Peyer's patch (tissue), 4 donors: ENCODE data around the gene MTERF1. TPM values are rescaled to one million over a fixed set of nuclear protein-coding genes. Genes with fewer than 3 reads are reported as not detected.

Experiments used
- DNase-seq, 3 donors: peaks; one replicate each; pipeline ENCODE4 v3.0.0-alpha.2; 2017 to 2019
- H3K27ac ChIP-seq, 4 donors: fragments of 200-600 bp; sonication (generic); one replicate each; pipeline ENCODE4 v1.5.1; 2016 to 2019
- H3K27me3 ChIP-seq, 2 donors: fragments of 200-600 bp; sonication (generic); one replicate each; pipeline ENCODE4 v1.5.1; 2019
- H3K36me3 ChIP-seq, 3 donors: fragments of 200-600 bp; sonication (generic); one replicate each; pipeline ENCODE4 v1.5.1; 2016 to 2019
- H3K4me1 ChIP-seq, 4 donors: fragments of 200-600 bp; sonication (generic); one replicate each; pipeline ENCODE4 v1.5.1; 2016 to 2019
- H3K4me3 ChIP-seq, 4 donors: fragments of 200-600 bp; sonication (generic); 1 replicate in 3 of 4; 2 replicates in 1 of 4; pipeline ENCODE4 v1.5.1; 2016 to 2019; ENCODE audit warnings: mild to moderate bottlenecking in 1 of 4
- H3K9me3 ChIP-seq, 4 donors: fragments of 200-600 bp; sonication (generic); one replicate each; pipeline ENCODE4 v1.5.1; 2016 to 2019; ENCODE audit warnings: mild to moderate bottlenecking in 1 of 4
- CTCF ChIP-seq, 6 experiments: fragments of 450-650 bp in 4 of 6; fragments of 200-600 bp in 2 of 6; sonication (generic) in 1 of 6; IDR thresholded peaks; one replicate each; pipeline ENCODE4 v1.5.1; 2017 to 2019; ENCODE audit warnings: antibody characterized with exemption in 6 of 6, mild to moderate bottlenecking in 3 of 6, moderate library complexity in 1 of 6
- POLR2A ChIP-seq, 2 donors: fragments of 450-650 bp; IDR thresholded peaks; one replicate each; pipeline ENCODE4 v1.5.1; 2017; ENCODE audit warnings: antibody characterized with exemption in 2 of 2, mild to moderate bottlenecking in 2 of 2, moderate library complexity in 2 of 2
- total RNA-seq, 4 donors: library from RNA; depleted of rRNA; stranded (reverse); fragments of >200 nt; gene quantifications; one replicate each; pipeline ENCODE4 v1.1.0, GENCODE V29; 2016

MTERF1 gene
- total RNA-seq, 4 donors from 2014 or later, result 6.8 to 17.3 (median 11.8) TPM

GRCh38 chr7:91916051-91916440 lies 35.5 kb upstream of the MTERF1 start:
- no peaks in the 10 kb centered on the region for H3K27me3 ChIP-seq
- no peaks in the 10 kb centered on the region for H3K9me3 ChIP-seq
- DNase-seq, result no peak
- H3K27ac ChIP-seq, result no peak overlapping the region
- no peak overlapping the region for H3K4me3 ChIP-seq
- TF ChIP-seq POLR2A (IDR thresholded peaks at IDR 0.05), result no peak
- TF ChIP-seq CTCF (IDR thresholded peaks at IDR 0.05), result no peak
- no peaks in the 10 kb centered on the region for H3K36me3 ChIP-seq
- no peaks in the 10 kb centered on the region for H3K4me1 ChIP-seq

- H3K4me3 ChIP-seq, result no peak overlapping the region
- no peak for TF ChIP-seq POLR2A (IDR thresholded peaks at IDR 0.05)
- no peak for TF ChIP-seq CTCF (IDR thresholded peaks at IDR 0.05)
- no peaks in the 10 kb centered on the region for H3K4me1 ChIP-seq
- H3K27me3 ChIP-seq, result no peaks in the 10 kb centered on the region
- no peaks in the 10 kb centered on the region for H3K36me3 ChIP-seq
- H3K27ac ChIP-seq, result no peak overlapping the region
- no peak for DNase-seq
- no peaks in the 10 kb centered on the region for H3K9me3 ChIP-seq
These were observed 35.0 kb upstream of the MTERF1 start for GRCh38 chr7:91915401-91916050.

GRCh38 chr7:91913612-91914011 lies 33.1 kb upstream of the MTERF1 start:
- H3K9me3 ChIP-seq, result no peaks in the 10 kb centered on the region
- H3K27ac ChIP-seq, result no peak overlapping the region
- H3K36me3 ChIP-seq, result no peaks in the 10 kb centered on the region
- TF ChIP-seq POLR2A (IDR thresholded peaks at IDR 0.05) (no peak), CTCF (IDR thresholded peaks at IDR 0.05) (no peak)
- no peaks in the 10 kb centered on the region for H3K4me1 ChIP-seq
- no peak overlapping the region for H3K4me3 ChIP-seq
- DNase-seq, result no peak
- H3K27me3 ChIP-seq, result no peaks in the 10 kb centered on the region

- no peak overlapping the region for H3K27ac ChIP-seq
- no peak for TF ChIP-seq CTCF (IDR thresholded peaks at IDR 0.05)
- no peak for TF ChIP-seq POLR2A (IDR thresholded peaks at IDR 0.05)
These were observed 32.0 kb upstream of the MTERF1 start for GRCh38 chr7:91912494-91912893.

GRCh38 chr7:91911121-91911520 lies 30.6 kb upstream of the MTERF1 start:
- TF ChIP-seq POLR2A (IDR thresholded peaks at IDR 0.05) (no peak), CTCF (IDR thresholded peaks at IDR 0.05) (no peak)
- Histone ChIP-seq H3K4me3 (no peak overlapping the region), H3K36me3 (no peaks in the 10 kb centered on the region), H3K4me1 (no peaks in the 10 kb centered on the region), H3K9me3 (no peaks in the 10 kb centered on the region), H3K27ac (no peak overlapping the region), H3K27me3 (no peaks in the 10 kb centered on the region)
- no peak for DNase-seq

More at GRCh38 chr7:91912494-91912893, 32.0 kb upstream of the MTERF1 start:
- Histone ChIP-seq H3K4me1 (no peaks in the 10 kb centered on the region), H3K36me3 (no peaks in the 10 kb centered on the region), H3K4me3 (no peak overlapping the region), H3K27me3 (no peaks in the 10 kb centered on the region), H3K9me3 (no peaks in the 10 kb centered on the region)
- no peak for DNase-seq

GRCh38 chr7:91910171-91910570 lies 29.7 kb upstream of the MTERF1 start:
- TF ChIP-seq CTCF (IDR thresholded peaks at IDR 0.05), result no peak
- no peak for TF ChIP-seq POLR2A (IDR thresholded peaks at IDR 0.05)
- H3K4me1 ChIP-seq, result no peaks in the 10 kb centered on the region

More at GRCh38 chr7:91910171-91910570, 29.7 kb upstream of the MTERF1 start:
- no peak overlapping the region for H3K4me3 ChIP-seq
- H3K36me3 ChIP-seq, result no peaks in the 10 kb centered on the region
- H3K27me3 ChIP-seq, result no peaks in the 10 kb centered on the region
- DNase-seq, result no peak
- H3K27ac ChIP-seq, result no peak overlapping the region
- H3K9me3 ChIP-seq, result no peaks in the 10 kb centered on the region
